Neural cell (in vitro differentiated cells): ENCODE data around the gene SCART1. TPM values are rescaled to one million over a fixed set of nuclear protein-coding genes. Genes with fewer than 3 reads are reported as not detected.

Experiments used
- H2AFZ ChIP-seq: fragments of 200-600, 300-800 bp; sonication (generic), shearing (Covaris generic); 2 replicates; pipeline ENCODE4 v1.6.0; 2014; ENCODE audit warnings: low read depth, mild to moderate bottlenecking, antibody characterized with exemption, low read length, moderate library complexity
- H3F3A ChIP-seq: fragments of 200-600 bp; shearing (Covaris generic); 2 replicates; pipeline ENCODE4 v1.6.1; 2016; ENCODE audit warnings: mild to moderate bottlenecking, moderate library complexity, mixed read lengths, antibody characterized with exemption, low read length; ENCODE audit not compliant: insufficient read depth, poor library complexity, severe bottlenecking
- H3K27ac ChIP-seq: fragments of 200-600, 300-800 bp; sonication (generic), shearing (Covaris generic); 2 replicates; pipeline ENCODE4 v1.5.1; 2014; ENCODE audit warnings: mild to moderate bottlenecking, low read length, moderate library complexity
- H3K27me3 ChIP-seq: fragments of 300-800, 200-600 bp; sonication (generic), shearing (Covaris generic); 2 replicates; pipeline ENCODE4 v1.6.0; 2014; ENCODE audit warnings: mild to moderate bottlenecking, low read depth, low read length, moderate library complexity; ENCODE audit not compliant: insufficient read depth
- H3K36me3 ChIP-seq: fragments of 300-800, 200-600 bp; sonication (generic), shearing (Covaris generic); 2 replicates; pipeline ENCODE4 v1.5.1; 2014; ENCODE audit warnings: mild to moderate bottlenecking, antibody characterized with exemption, low read length, moderate library complexity; ENCODE audit not compliant: insufficient read depth
- H3K4me2 ChIP-seq: fragments of 300-800, 200-600 bp; sonication (generic), shearing (Covaris generic); 2 replicates; pipeline ENCODE4 v1.6.0; 2014; ENCODE audit warnings: mild to moderate bottlenecking, low read length
- H3K4me3 ChIP-seq: fragments of 300-800, 200-600 bp; sonication (generic), shearing (Covaris generic); 2 replicates; pipeline ENCODE4 v1.5.1; 2014; ENCODE audit warnings: mild to moderate bottlenecking, low read length, moderate library complexity
- H3K79me2 ChIP-seq: fragments of 200-600 bp; shearing (Covaris generic); replicated peaks from 2 replicates; pipeline ENCODE4 v1.6.0; 2014; ENCODE audit warnings: mild to moderate bottlenecking, low read length, moderate library complexity; ENCODE audit not compliant: insufficient read depth
- H3K9ac ChIP-seq: fragments of 300-800, 200-600 bp; sonication (generic), shearing (Covaris generic); 2 replicates; pipeline ENCODE4 v1.6.1; 2016; ENCODE audit warnings: mild to moderate bottlenecking, low read length, mixed read lengths
- H3K9me2 ChIP-seq: fragments of 200-600 bp; shearing (Covaris generic); 2 replicates; pipeline ENCODE4 v1.6.1; 2016; ENCODE audit warnings: mild to moderate bottlenecking, low read length, mixed read lengths; ENCODE audit not compliant: insufficient read depth
- H3K9me3 ChIP-seq: fragments of 200-600, 300-800 bp; sonication (generic), shearing (Covaris generic); 2 replicates; pipeline ENCODE4 v1.6.1; 2016; ENCODE audit warnings: mild to moderate bottlenecking, mixed run types, low read length, moderate library complexity, mixed read lengths
- H4K20me1 ChIP-seq: fragments of 200-600 bp; shearing (Covaris generic); 2 replicates; pipeline ENCODE4 v1.6.1; 2016; ENCODE audit warnings: mild to moderate bottlenecking, mixed run types; ENCODE audit not compliant: insufficient read depth
- CTCF ChIP-seq: fragments of 450-650 bp; IDR thresholded peaks from 2 replicates; pipeline ENCODE4 v1.5.1; 2014; ENCODE audit warnings: antibody characterized with exemption, mild to moderate bottlenecking, moderate library complexity; ENCODE audit not compliant: poor library complexity, severe bottlenecking
- EP300 ChIP-seq: fragments of 450-650 bp; conservative IDR thresholded peaks from 2 replicates; pipeline ENCODE4 v1.6.1; 2014; ENCODE audit warnings: antibody characterized with exemption, mild to moderate bottlenecking, moderate library complexity; ENCODE audit not compliant: poor library complexity, severe bottlenecking
- EZH2 ChIP-seq: fragments of 200-600, 300-800 bp; shearing (Covaris generic), sonication (generic); IDR thresholded peaks from 2 replicates; pipeline ENCODE4 v1.6.1; 2014; ENCODE audit warnings: antibody characterized with exemption, low read length, borderline replicate concordance, mild to moderate bottlenecking; ENCODE audit not compliant: insufficient read depth, poor library complexity, severe bottlenecking
- MXI1 ChIP-seq: fragments of 450-650 bp; conservative IDR thresholded peaks from 2 replicates; pipeline ENCODE4 v1.6.1; 2014; ENCODE audit warnings: antibody characterized with exemption, mild to moderate bottlenecking; ENCODE audit not compliant: poor library complexity, severe bottlenecking
- POLR2AphosphoS5 ChIP-seq: IDR thresholded peaks from 2 replicates; pipeline ENCODE4 v1.6.1; 2012
- RAD21 ChIP-seq: fragments of 450-650 bp; conservative IDR thresholded peaks from 2 replicates; pipeline ENCODE4 v1.6.1; 2014; ENCODE audit warnings: antibody characterized with exemption, mild to moderate bottlenecking, moderate library complexity
- REST ChIP-seq: IDR thresholded peaks from 2 replicates; pipeline ENCODE4 v1.6.1; 2012; ENCODE audit warnings: borderline replicate concordance
- SMC3 ChIP-seq: fragments of 450-650 bp; conservative IDR thresholded peaks from 2 replicates; pipeline ENCODE4 v1.6.1; 2014; ENCODE audit warnings: antibody characterized with exemption, mild to moderate bottlenecking, moderate library complexity; ENCODE audit not compliant: poor library complexity
- TAF1 ChIP-seq: IDR thresholded peaks from 2 replicates; pipeline ENCODE4 v1.6.1; 2012; ENCODE audit warnings: low read depth
- polyA plus RNA-seq: library from polyadenylated mRNA; depleted of rRNA; stranded (reverse); fragments of >200 nt; gene quantifications from 2 replicates; pipeline ENCODE4 v1.2.3, GENCODE V29; 2014

SCART1 gene
- polyA plus RNA-seq, 1 donor from 2014 or later: 4.3 TPM

- no peaks in the 10 kb centered on the region for H3K36me3 ChIP-seq
- no peaks in the 10 kb centered on the region for H4K20me1 ChIP-seq
- H3K27me3 ChIP-seq: no peaks in the 10 kb centered on the region
- H3K9me2 ChIP-seq: no peaks in the 10 kb centered on the region
- H3K79me2 ChIP-seq: no peaks in the 10 kb centered on the region
- no peak overlapping the region for H3K27ac ChIP-seq
- H3K9me3 ChIP-seq: no peaks in the 10 kb centered on the region
- H3K4me2 ChIP-seq: no peak overlapping the region
- no peaks in the 10 kb centered on the region for H3F3A ChIP-seq
- TF ChIP-seq SMC3 (no peak), REST (no peak), POLR2AphosphoS5 (no peak), MXI1 (no peak), EP300 (no peak)
- no peak overlapping the region for H3K9ac ChIP-seq
- H3K4me3 ChIP-seq: no peak overlapping the region
- H2AFZ ChIP-seq: no peak overlapping the region
Measured at GRCh38 chr10:133476641-133476990, 22.9 kb downstream of the SCART1 start.

- Histone ChIP-seq H3K79me2 (no peaks in the 10 kb centered on the region), H3K27ac (no peak overlapping the region), H4K20me1 (no peaks in the 10 kb centered on the region), H3K9me2 (no peaks in the 10 kb centered on the region), H2AFZ (no peak overlapping the region), H3K9ac (no peak overlapping the region), H3K4me2 (no peak overlapping the region), H3F3A (no peaks in the 10 kb centered on the region), H3K9me3 (peaks cover 4% of the 10 kb centered on the region), H3K27me3 (no peaks in the 10 kb centered on the region), H3K4me3 (no peak overlapping the region), H3K36me3 (no peaks in the 10 kb centered on the region)
- TF ChIP-seq EP300 (no peak), CTCF (no peak), EZH2 (no peak), POLR2AphosphoS5 (no peak), TAF1 (no peak), RAD21 (no peak), MXI1 (no peak), REST (no peak), SMC3 (no peak)
Measured at GRCh38 chr10:133481086-133481643, 27.4 kb downstream of the SCART1 start.
